LNCaP clone FGC (cell line): ENCODE measurements around the gene FSCN2.

Source experiments
- DNase-seq: peaks from one replicate; pipeline ENCODE4 v3.0.0-alpha.2; 2011; ENCODE audit warnings: low read depth
- H3K4me3 ChIP-seq: 2 replicates; pipeline ENCODE4 v1.5.1; 2011; ENCODE audit warnings: mild to moderate bottlenecking, low read depth, low read length, control low read depth
- TF ChIP-seq, protein P1 (sequence below): IDR thresholded peaks from 2 replicates; pipeline ENCODE4 v1.5.1; 2012; ENCODE audit warnings: mild to moderate bottlenecking; ENCODE audit not compliant: control insufficient read depth, insufficient read depth; ENCODE audit errors: extremely low read depth

The FSCN2 gene

DNA sequence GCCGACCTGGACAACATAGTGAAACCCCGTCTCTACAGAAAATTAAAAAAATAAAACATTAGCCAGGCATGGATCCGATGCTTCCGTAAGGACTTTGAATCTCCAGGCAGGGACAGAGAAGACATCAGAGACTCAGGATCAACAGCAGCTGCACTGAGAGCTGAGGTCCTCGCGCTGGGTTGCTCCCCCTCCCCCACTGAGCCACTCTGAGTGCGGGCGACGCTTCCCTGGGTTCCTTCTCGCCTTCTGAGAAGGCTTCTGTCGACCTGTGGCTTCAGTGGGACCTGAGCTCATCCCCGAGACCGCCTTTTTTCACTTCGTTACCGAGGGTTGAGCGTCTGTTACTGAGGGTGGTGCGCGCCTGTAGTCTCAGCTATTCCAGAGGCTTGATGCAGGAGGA is 36.0 kb upstream of the FSCN2 start:
- DNase-seq = no peak
- TF ChIP-seq, protein P1, sequence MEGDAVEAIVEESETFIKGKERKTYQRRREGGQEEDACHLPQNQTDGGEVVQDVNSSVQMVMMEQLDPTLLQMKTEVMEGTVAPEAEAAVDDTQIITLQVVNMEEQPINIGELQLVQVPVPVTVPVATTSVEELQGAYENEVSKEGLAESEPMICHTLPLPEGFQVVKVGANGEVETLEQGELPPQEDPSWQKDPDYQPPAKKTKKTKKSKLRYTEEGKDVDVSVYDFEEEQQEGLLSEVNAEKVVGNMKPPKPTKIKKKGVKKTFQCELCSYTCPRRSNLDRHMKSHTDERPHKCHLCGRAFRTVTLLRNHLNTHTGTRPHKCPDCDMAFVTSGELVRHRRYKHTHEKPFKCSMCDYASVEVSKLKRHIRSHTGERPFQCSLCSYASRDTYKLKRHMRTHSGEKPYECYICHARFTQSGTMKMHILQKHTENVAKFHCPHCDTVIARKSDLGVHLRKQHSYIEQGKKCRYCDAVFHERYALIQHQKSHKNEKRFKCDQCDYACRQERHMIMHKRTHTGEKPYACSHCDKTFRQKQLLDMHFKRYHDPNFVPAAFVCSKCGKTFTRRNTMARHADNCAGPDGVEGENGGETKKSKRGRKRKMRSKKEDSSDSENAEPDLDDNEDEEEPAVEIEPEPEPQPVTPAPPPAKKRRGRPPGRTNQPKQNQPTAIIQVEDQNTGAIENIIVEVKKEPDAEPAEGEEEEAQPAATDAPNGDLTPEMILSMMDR = no peak
- H3K4me3 ChIP-seq = no peak overlapping the region

DNA sequence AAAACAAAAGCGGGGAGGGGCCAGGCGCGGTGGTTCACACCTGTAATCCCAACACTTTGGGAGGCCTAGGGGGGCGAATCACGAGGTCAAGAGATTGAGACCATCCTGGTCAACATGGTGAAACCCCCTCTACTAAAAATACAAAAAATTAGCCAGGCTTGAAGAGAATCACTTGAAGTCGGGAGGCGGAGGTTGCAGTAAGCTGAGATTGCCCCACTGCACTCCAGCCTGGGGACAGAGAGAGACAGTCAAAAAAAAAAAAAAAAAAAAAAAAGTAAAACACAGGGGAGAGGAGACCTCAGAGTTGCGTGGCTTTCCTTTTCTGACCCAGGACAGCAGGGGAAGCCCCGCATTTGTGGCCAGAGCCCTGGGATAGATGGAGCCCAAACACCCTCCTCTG is 35.5 kb upstream of the FSCN2 start:
- DNase-seq = no peak
- TF ChIP-seq, protein P1 = no peak
- H3K4me3 ChIP-seq = no peak overlapping the region

DNA sequence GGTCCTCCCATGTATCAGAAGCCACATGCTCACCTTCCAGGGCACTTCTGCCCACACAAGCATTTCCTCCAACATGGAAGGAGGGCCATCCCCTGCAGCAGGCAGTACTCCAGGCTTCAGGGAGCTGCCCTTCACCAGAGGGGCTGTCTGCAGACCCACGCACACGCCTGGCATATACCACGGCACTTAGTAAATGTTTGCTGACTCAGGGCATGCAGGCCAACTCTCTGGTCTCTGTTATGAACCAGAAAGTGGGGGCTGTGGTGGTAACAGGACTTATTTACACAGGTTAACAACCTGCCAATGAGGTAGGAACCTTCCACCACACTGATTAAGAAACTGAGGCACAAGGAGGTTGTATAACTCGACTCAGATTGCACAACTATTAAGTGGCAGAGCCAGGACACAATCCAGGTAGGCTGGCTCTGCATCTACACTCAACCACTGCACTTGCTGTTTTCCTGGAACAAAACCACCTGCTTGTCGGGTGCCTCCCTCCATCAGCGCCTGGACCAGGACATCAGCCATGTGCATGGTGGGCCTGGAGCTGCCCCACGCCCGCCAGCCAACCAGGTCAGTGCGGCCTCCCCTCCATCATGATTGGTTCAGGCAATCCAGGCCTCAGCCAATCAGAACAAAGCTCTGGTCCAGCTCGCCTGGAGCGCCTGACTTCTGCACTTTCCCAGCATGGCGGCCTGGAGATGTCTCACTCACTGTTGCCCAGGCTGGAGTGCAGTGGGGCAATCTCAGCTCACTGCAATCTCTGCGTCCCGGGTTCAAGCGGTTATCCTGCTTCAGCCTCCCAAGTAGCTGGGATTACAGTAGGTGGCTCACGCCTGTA is 34.8 kb upstream of the FSCN2 start:
- TF ChIP-seq, protein P1 = no peak
- no peak overlapping the region for H3K4me3 ChIP-seq
- no peak for DNase-seq

DNA sequence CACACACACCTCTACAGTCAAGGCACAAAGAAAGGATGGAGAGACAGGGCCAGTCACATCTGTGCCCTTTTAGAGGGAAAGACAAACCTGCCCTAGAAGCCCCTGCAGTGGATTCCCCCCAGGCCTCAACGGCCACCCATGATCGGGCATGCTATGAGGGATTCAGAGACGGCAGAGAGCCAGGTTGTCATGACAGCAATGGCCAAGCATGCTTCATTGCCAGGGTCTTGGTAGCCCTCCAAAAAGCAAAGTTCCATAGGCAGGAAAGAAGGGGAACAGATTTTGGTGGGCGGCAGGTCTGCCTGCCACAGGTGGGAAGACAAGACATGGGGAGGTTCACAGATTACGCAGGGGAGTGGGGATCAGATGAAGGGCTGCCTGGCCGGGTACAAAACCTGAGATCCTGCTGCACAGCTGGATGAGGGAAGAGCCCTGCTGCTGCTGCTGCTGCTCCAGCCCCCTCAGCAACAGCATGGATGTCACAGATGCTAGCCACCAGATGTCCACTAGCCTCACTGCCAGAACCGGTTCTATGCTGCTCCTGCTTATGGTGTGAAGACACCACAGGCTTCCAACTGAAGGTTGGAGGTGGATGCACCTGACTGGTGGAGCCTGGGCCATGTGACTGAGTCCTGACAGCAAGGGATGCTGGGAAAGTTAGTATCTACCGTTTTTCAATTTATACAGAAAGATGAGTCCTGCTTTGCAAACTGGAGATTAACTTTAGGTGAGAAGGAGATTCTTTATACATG is 33.4 kb upstream of the FSCN2 start:
- peak; percentile 70 for DNase-seq

DNA sequence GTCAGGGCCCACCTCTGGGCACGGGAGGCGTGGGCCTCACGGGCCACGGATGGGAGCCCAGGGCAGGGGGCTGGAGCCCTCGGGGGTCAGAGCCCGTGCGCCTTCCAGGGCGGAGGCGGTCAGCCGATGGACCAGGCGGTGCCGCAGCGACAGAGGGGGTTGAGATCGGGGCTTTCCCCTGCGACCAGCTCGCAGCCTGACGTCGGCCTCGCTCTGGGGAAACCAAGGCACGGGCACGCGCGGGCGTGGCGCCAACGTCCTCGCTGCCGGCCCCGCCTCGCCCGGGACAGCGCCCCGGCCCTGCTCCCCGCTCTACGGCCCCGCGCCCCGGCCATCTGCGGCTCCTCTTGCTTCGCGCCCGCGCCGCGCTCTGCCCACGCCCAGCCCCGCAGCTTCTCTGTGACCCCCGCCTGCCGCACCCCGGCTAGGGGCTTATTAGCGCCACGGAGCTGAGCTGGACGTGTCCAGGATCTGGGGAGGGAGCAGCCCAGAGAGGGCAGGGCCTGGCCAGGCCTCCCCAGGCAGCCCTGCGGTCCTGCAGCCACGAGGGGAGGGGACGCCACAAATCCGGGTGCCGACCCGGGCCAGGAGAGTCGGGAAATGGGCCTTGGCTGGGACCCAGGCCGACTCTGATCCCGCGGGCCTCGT is 29.1 kb upstream of the FSCN2 start:
- TF ChIP-seq, protein P1 = no peak
- no peak for DNase-seq
- H3K4me3 ChIP-seq = no peak overlapping the region

More for the DNA sequence above, 33.4 kb upstream of the FSCN2 start:
- H3K4me3 ChIP-seq = no peak overlapping the region
- TF ChIP-seq, protein P1 = no peak

DNA sequence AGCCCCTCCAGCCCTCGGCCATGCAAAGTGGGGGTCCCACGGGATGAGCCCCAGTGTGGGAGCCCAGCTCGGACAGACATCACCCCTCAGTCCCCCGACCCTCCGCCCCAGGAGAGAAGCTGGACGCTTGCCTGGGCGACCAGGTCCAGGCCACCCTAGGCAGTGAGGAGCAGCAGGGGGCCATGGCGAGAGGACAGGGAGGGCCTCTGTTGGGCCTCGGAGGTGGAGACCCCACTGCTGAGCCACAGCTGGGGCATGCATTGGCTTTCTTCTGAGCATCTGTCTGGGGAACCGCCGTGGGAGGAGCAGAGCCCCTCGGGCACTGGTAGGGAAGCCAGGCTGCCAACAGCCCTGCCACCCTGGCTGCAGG is 28.6 kb upstream of the FSCN2 start:
- DNase-seq = no peak
- no peak overlapping the region for H3K4me3 ChIP-seq
- TF ChIP-seq, protein P1 = no peak
